K562 (cell line): ENCODE measurements around the gene NXF1. TPM values are rescaled to one million over a fixed set of nuclear protein-coding genes. Genes with fewer than 3 reads are reported as not detected.

Experiments
- FUS ChIP-seq: fragments of 200-400 bp; formaldehyde crosslinking; optimal IDR thresholded peaks from 2 replicates; pipeline ENCODE3; 2017; ENCODE audit warnings: low read depth, low read length
- LCOR ChIP-seq: sonication (generic); formaldehyde crosslinking; IDR thresholded peaks from 2 replicates; pipeline ENCODE4 v1.8.0; 2022; ENCODE audit warnings: mild to moderate bottlenecking, missing genetic modification reagents
- PRPF4 ChIP-seq: fragments of 200-400 bp; formaldehyde crosslinking; IDR thresholded peaks from one replicate; pipeline ENCODE4 v1.6.1; 2017; ENCODE audit warnings: low read length, low read depth, mild to moderate bottlenecking; ENCODE audit not compliant: insufficient read depth, poor library complexity, severe bottlenecking
- RFX7 ChIP-seq: fragments of 250-450 bp; sonication (Bioruptor Pico); IDR thresholded peaks from 2 replicates; pipeline ENCODE4 v1.5.1; 2021; ENCODE audit warnings: mild to moderate bottlenecking
- SP1 ChIP-seq: sonication (generic); formaldehyde crosslinking; IDR thresholded peaks from 2 replicates; pipeline ENCODE4 v1.8.1; 2022; ENCODE audit warnings: mild to moderate bottlenecking, missing genetic modification reagents
- ZNF143 ChIP-seq: sonication (generic); formaldehyde crosslinking; IDR thresholded peaks from 2 replicates; pipeline ENCODE4 v1.9.0; 2022; ENCODE audit warnings: mild to moderate bottlenecking, missing genetic modification reagents
- ZNF232 ChIP-seq: sonication (generic); formaldehyde crosslinking; IDR thresholded peaks from 2 replicates; pipeline ENCODE4 v1.8.0; 2022; ENCODE audit warnings: mild to moderate bottlenecking, missing genetic modification reagents
- polyA plus RNA-seq, 8 experiments: library from polyadenylated mRNA; depleted of rRNA in 4 of 8; stranded (reverse) in 5 of 8; unstranded in 3 of 8; fragments of >200 nt; fragmentation: Nextera tagmentation in 2 of 8; fragmentation: Illumina TruSeq in 1 of 8; extraction: Ambion mirVana in 2 of 8; extraction: Trizol in 1 of 8; gene quantifications; 2 replicates each; pipeline versions ENCODE4 v1.2.1 to v1.2.3, GENCODE V29; 2011 to 2014; ENCODE audit warnings: inconsistent platforms in 1 of 8, missing spikeins in 1 of 8
- total RNA-seq, 7 experiments: library from RNA; depleted of rRNA in 6 of 7; stranded (reverse); fragments of >200 nt in 6 of 7; fragmentation: Illumina TruSeq in 2 of 7; extraction: Trizol in 2 of 7; gene quantifications; 2 replicates each; pipeline versions ENCODE4 v1.2.1 to v1.2.3, GENCODE V29; 2011 to 2021; ENCODE audit warnings: low replicate concordance in 1 of 7
- TF ChIP-seq, protein P1 (sequence below), 2 experiments: fragments of 450-650 bp; formaldehyde crosslinking in 1 of 2; IDR thresholded peaks; 2 replicates each; pipeline versions ENCODE4 v1.4.0 to v1.6.1; 2014 to 2020; ENCODE audit warnings: mild to moderate bottlenecking in 2 of 2, borderline replicate concordance in 1 of 2, low read depth in 1 of 2
- TF ChIP-seq, protein P2 (sequence below): fragments of 450-650 bp; formaldehyde crosslinking; IDR thresholded peaks from 2 replicates; pipeline ENCODE4 v1.4.0; 2020; ENCODE audit warnings: mild to moderate bottlenecking, moderate library complexity
- TF ChIP-seq, protein P3 (sequence below), 2 experiments: IDR thresholded peaks; 2 replicates each; pipeline ENCODE4 v1.6.1; 2012; ENCODE audit warnings: improper control_type of control experiment in 2 of 2, low read depth in 2 of 2, low read length in 2 of 2, borderline replicate concordance in 1 of 2
- TF ChIP-seq, protein P4 (sequence below): fragments of 450-650 bp; IDR thresholded peaks from 2 replicates; pipeline ENCODE4 v1.7.0; 2016; ENCODE audit warnings: borderline replicate concordance

The NXF1 gene
- total and polyA plus RNA-seq, 9 of the 15 experiments (the other 6 are each of a cell fraction or from before 2014, with no cell fraction given): 18.1 to 98.3 (median 35.8) TPM

DNA sequence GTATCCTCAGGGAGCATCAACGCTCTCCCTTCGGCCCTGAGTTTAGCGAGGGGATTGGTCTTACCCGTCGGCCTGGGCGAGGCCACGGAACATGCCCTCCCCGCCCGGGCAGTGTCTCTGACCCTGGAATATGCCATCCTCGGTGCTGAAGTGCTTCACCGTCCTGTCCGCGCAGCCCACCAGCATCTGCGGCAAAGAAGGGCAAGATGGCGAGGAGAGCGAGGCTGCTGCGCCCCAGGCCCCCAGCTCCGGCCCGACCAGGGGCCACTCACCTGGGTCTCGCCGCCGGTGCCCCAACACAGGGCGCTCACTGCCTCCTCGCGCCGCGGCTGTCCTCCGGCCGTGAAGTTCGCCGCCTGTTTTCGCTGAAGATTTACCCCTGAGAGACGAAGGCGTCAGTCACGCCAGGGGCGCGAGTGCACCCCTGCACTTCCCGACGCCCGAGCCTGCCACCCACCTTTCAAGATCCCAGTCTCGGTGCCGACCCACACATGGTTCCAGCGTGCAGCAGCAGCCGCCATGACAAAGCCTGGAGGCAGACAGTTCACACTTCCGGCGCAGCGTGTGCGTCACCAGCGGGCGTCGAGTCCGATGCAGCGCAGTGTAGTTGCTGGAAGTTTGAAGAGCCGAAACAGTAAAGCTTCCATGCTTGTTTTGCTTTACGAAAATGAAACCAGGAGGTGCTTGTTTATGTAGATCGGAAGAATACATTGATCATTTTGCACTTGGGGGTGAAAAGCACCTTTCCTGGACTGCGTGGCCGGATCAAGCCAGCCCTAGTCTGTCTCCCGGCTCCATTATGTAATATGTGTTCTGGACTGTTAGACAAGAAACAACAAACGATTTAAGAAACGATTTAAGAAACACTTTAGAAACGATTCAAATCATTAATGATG is 34.1 kb upstream of the NXF1 start, which contains the start of gene WDR74 (continued):
- TF ChIP-seq, protein P1, sequence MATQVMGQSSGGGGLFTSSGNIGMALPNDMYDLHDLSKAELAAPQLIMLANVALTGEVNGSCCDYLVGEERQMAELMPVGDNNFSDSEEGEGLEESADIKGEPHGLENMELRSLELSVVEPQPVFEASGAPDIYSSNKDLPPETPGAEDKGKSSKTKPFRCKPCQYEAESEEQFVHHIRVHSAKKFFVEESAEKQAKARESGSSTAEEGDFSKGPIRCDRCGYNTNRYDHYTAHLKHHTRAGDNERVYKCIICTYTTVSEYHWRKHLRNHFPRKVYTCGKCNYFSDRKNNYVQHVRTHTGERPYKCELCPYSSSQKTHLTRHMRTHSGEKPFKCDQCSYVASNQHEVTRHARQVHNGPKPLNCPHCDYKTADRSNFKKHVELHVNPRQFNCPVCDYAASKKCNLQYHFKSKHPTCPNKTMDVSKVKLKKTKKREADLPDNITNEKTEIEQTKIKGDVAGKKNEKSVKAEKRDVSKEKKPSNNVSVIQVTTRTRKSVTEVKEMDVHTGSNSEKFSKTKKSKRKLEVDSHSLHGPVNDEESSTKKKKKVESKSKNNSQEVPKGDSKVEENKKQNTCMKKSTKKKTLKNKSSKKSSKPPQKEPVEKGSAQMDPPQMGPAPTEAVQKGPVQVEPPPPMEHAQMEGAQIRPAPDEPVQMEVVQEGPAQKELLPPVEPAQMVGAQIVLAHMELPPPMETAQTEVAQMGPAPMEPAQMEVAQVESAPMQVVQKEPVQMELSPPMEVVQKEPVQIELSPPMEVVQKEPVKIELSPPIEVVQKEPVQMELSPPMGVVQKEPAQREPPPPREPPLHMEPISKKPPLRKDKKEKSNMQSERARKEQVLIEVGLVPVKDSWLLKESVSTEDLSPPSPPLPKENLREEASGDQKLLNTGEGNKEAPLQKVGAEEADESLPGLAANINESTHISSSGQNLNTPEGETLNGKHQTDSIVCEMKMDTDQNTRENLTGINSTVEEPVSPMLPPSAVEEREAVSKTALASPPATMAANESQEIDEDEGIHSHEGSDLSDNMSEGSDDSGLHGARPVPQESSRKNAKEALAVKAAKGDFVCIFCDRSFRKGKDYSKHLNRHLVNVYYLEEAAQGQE (IDR thresholded peaks at IDR 0.05; ENCODE audit: borderline replicate concordance): peak; percentile 58
- TF ChIP-seq, protein P1 (CRISPR knock-in tag; IDR thresholded peaks at IDR 0.05; ENCODE audit: low read depth): peak; percentile 42; the same call in 1 of the 2 replicates
- TF ChIP-seq RFX7 (CRISPR knock-in tag): no peak
- TF ChIP-seq SP1 (CRISPR knock-in tag): peak; percentile 80
- peak; percentile 45; the same call in 1 of the 2 replicates for TF ChIP-seq ZNF143 (CRISPR knock-in tag)
- peak; percentile 48; the same call in 1 of the 2 replicates for TF ChIP-seq LCOR
- peak; percentile 52 for TF ChIP-seq PRPF4
- no peak for TF ChIP-seq ZNF232 (CRISPR knock-in tag)
- TF ChIP-seq, protein P2, sequence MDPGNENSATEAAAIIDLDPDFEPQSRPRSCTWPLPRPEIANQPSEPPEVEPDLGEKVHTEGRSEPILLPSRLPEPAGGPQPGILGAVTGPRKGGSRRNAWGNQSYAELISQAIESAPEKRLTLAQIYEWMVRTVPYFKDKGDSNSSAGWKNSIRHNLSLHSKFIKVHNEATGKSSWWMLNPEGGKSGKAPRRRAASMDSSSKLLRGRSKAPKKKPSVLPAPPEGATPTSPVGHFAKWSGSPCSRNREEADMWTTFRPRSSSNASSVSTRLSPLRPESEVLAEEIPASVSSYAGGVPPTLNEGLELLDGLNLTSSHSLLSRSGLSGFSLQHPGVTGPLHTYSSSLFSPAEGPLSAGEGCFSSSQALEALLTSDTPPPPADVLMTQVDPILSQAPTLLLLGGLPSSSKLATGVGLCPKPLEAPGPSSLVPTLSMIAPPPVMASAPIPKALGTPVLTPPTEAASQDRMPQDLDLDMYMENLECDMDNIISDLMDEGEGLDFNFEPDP (CRISPR knock-in tag): peak; percentile 59; the same call in 1 of the 2 replicates
- no peak for TF ChIP-seq FUS
- TF ChIP-seq, protein P3, sequence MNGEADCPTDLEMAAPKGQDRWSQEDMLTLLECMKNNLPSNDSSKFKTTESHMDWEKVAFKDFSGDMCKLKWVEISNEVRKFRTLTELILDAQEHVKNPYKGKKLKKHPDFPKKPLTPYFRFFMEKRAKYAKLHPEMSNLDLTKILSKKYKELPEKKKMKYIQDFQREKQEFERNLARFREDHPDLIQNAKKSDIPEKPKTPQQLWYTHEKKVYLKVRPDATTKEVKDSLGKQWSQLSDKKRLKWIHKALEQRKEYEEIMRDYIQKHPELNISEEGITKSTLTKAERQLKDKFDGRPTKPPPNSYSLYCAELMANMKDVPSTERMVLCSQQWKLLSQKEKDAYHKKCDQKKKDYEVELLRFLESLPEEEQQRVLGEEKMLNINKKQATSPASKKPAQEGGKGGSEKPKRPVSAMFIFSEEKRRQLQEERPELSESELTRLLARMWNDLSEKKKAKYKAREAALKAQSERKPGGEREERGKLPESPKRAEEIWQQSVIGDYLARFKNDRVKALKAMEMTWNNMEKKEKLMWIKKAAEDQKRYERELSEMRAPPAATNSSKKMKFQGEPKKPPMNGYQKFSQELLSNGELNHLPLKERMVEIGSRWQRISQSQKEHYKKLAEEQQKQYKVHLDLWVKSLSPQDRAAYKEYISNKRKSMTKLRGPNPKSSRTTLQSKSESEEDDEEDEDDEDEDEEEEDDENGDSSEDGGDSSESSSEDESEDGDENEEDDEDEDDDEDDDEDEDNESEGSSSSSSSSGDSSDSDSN (IDR thresholded peaks at IDR 0.05; ENCODE audit: borderline replicate concordance in 1 of 2, low read depth in 2 of 2, low read length in 2 of 2): no peak
- TF ChIP-seq, protein P4, sequence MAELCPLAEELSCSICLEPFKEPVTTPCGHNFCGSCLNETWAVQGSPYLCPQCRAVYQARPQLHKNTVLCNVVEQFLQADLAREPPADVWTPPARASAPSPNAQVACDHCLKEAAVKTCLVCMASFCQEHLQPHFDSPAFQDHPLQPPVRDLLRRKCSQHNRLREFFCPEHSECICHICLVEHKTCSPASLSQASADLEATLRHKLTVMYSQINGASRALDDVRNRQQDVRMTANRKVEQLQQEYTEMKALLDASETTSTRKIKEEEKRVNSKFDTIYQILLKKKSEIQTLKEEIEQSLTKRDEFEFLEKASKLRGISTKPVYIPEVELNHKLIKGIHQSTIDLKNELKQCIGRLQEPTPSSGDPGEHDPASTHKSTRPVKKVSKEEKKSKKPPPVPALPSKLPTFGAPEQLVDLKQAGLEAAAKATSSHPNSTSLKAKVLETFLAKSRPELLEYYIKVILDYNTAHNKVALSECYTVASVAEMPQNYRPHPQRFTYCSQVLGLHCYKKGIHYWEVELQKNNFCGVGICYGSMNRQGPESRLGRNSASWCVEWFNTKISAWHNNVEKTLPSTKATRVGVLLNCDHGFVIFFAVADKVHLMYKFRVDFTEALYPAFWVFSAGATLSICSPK: no peak
